Measurements from ENCODE around the gene MELK. TPM values are rescaled to one million over a fixed set of nuclear protein-coding genes. Genes with fewer than 3 reads are reported as not detected.

Gene MELK
- total and polyA plus RNA-seq, 8 donors, result 1.7 to 15.2 (median 3.8) TPM; not detected in 2

DNA sequence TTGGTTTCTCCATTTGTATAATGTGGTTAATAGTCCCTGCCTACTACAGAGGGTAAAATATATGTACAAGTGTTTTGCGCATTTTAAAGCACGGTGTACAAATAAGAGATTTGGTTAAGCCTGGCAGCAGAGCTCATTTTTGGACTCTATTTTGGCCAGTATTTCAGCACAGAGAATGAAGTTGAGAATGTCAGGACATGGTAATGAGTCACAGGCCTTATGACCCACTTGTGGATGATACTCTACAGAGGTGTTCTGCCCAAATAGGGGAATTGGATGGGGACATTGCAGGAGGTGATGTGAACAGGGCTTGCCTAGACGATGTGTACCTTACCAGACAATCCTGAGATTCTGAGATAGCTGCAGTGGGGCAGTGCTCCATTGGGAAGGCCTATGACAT lies 50.6 kb downstream of the MELK start:
- Histone ChIP-seq H3K27ac (no peak overlapping the region), H3K27me3 (no peaks in the 10 kb centered on the region), H3K4me3 (no peak overlapping the region), H3K9me3 (no peaks in the 10 kb centered on the region), H3K36me3 (no peaks in the 10 kb centered on the region), H3K4me1 (peaks cover 0 to 10% (median 2%) of the 10 kb centered on the region in 4 donors)
- TF ChIP-seq, protein P1, sequence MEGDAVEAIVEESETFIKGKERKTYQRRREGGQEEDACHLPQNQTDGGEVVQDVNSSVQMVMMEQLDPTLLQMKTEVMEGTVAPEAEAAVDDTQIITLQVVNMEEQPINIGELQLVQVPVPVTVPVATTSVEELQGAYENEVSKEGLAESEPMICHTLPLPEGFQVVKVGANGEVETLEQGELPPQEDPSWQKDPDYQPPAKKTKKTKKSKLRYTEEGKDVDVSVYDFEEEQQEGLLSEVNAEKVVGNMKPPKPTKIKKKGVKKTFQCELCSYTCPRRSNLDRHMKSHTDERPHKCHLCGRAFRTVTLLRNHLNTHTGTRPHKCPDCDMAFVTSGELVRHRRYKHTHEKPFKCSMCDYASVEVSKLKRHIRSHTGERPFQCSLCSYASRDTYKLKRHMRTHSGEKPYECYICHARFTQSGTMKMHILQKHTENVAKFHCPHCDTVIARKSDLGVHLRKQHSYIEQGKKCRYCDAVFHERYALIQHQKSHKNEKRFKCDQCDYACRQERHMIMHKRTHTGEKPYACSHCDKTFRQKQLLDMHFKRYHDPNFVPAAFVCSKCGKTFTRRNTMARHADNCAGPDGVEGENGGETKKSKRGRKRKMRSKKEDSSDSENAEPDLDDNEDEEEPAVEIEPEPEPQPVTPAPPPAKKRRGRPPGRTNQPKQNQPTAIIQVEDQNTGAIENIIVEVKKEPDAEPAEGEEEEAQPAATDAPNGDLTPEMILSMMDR (IDR thresholded peaks at IDR 0.05), result no peak
- TF ChIP-seq POLR2A (IDR thresholded peaks at IDR 0.05), result no peak
- no peak for TF ChIP-seq POLR2AphosphoS5 (IDR thresholded peaks at IDR 0.05)
- no peak for TF ChIP-seq EP300 (IDR thresholded peaks at IDR 0.05)
- WGBS, 5 donors, result 92 to 100% (median 97%) methylated on average over 3 of the region's 3 CpGs
- intact Hi-C loops (cut with DNase I; ENCODE audit: low total_unique reads), result no loop called here
- no peak for DNase-seq

DNA sequence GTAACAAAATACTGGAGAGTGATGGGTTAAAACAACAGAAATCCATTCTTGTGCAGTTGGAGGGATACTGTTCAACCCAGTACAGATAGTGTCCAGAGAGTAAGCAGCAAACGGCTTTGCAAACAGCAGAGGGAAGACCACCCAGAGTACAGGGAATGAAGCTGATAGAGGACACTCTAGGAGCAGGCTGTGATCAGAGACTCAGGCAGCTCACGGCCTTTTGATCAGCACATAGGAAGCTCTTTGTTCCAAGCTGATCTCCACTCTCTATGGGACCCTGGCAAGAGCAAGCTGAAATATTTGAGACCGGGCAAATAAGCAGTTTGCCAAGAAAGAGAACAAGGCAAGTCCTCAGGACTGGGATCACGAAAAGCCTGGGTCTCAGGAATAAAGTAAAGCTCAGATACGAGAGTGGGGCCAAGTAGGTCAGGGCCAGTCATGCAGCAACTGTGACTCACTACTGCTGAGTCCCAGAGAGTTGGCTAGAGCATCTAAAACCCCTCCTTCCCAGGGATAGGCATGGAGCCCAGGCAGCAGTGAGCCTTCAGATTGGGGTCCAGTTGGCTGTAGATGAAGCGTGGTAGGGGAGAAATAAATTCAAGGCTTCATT lies 52.4 kb downstream of the MELK start:
- WGBS, 5 donors, result 28 to 51% (median 43%) methylated on average over 6 of the region's 6 CpGs
- no peaks in the 10 kb centered on the region for H3K9me3 ChIP-seq
- peaks cover 0 to 10% (median 2%) of the 10 kb centered on the region in 4 donors for H3K4me1 ChIP-seq
- intact Hi-C loops (cut with DNase I; ENCODE audit: low total_unique reads), result no loop called here
- H3K27me3 ChIP-seq, result no peaks in the 10 kb centered on the region
- TF ChIP-seq, protein P1 (IDR thresholded peaks at IDR 0.05), result no peak
- TF ChIP-seq POLR2AphosphoS5 (IDR thresholded peaks at IDR 0.05), result no peak
- TF ChIP-seq EP300 (IDR thresholded peaks at IDR 0.05), result no peak
- TF ChIP-seq POLR2A (IDR thresholded peaks at IDR 0.05), result no peak
- peak overlapping the region in 3 of 5 donors; percentile 12 to 53 (median 48) for H3K27ac ChIP-seq
- peak in 1 of 2 donors; percentile 46 for DNase-seq
- H3K4me3 ChIP-seq, result no peak overlapping the region
- no peaks in the 10 kb centered on the region for H3K36me3 ChIP-seq

DNA sequence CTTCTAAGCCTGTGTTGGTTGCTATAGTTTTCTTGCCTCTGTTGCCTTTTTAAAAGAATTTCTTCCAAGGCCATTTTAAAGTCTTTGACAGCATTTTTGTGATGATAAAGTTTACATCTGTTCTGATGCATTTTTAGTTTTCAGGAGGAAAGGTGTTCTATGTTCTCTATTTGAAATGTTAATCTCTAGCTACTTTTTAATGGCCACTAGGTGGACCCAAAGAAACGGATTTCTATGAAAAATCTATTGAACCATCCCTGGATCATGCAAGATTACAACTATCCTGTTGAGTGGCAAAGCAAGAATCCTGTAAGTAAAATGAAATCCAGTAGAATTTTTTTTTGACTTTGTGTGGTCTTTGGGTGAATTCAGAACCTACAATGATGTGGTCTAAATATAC lies 60.2 kb downstream of the MELK start:
- TF ChIP-seq POLR2A (IDR thresholded peaks at IDR 0.05), result no peak
- TF ChIP-seq POLR2AphosphoS5 (IDR thresholded peaks at IDR 0.05), result no peak
- TF ChIP-seq, protein P1 (IDR thresholded peaks at IDR 0.05), result peak in 4 of 7 experiments; percentile 18 to 68 (median 34)
- peak in 1 of 2 donors; percentile 52 for DNase-seq
- 0 to 12% (median 5%) methylated on average over 1 of the region's 1 CpG for WGBS, 5 donors
- Histone ChIP-seq H3K9me3 (no peaks in the 10 kb centered on the region), H3K27me3 (no peaks in the 10 kb centered on the region), H3K36me3 (no peaks in the 10 kb centered on the region), H3K27ac (no peak overlapping the region), H3K4me3 (no peak overlapping the region), H3K4me1 (peaks cover 0 to 5% (median 0%) of the 10 kb centered on the region in 4 donors)
- intact Hi-C loops (cut with DNase I; ENCODE audit: low total_unique reads), result no loop called here

DNA sequence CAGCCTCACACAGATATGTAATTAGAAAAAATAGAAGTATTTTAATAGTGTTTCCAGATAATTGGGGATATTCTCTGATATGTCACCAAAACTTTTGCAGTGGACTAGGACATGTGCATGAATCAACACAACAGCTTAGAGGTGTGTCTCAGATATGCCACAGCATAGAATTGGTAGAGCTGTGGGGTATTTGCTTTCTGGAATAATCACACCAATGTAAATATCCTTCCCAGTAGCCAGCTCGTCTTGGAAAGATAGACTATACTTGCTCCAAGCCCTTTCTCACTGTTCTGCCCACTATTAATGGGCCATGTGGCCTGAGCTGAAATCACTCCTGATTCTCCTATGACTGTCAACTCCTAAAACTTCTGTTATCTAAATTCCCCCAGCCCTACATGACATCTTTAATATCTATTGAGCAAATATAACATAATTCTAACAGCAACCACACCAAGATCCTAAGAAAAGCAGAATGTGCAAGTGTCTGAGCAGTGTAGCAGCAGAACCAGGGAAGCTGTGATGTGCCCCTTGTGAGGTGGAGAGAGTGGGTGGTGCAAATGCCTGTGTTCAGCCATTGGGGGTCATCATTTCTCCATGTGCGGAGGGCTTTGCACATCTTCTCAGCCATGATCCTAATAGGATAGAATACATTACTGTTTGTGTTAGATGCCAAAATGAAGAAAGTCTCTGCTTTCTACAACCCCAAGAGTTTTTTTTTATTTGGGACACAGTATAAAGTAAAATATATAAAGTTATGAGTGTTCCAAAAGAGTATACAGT lies 65.0 kb downstream of the MELK start:
- Histone ChIP-seq H3K27ac (no peak overlapping the region), H3K4me1 (peaks cover 0 to 5% (median 0%) of the 10 kb centered on the region in 4 donors), H3K36me3 (no peaks in the 10 kb centered on the region), H3K4me3 (no peak overlapping the region), H3K27me3 (no peaks in the 10 kb centered on the region), H3K9me3 (no peaks in the 10 kb centered on the region)
- DNase-seq, result peak in 1 of 2 donors; percentile 9
- intact Hi-C loops (cut with DNase I; ENCODE audit: low total_unique reads), result no loop called here
- TF ChIP-seq, protein P1 (IDR thresholded peaks at IDR 0.05), result no peak
- TF ChIP-seq EP300 (IDR thresholded peaks at IDR 0.05) (no peak), POLR2AphosphoS5 (IDR thresholded peaks at IDR 0.05) (no peak)
- 61 to 81% (median 65%) methylated on average over 2 of the region's 2 CpGs for WGBS, 5 donors
